Measurements from ENCODE around the gene JAZF1.

Gene JAZF1

DNA sequence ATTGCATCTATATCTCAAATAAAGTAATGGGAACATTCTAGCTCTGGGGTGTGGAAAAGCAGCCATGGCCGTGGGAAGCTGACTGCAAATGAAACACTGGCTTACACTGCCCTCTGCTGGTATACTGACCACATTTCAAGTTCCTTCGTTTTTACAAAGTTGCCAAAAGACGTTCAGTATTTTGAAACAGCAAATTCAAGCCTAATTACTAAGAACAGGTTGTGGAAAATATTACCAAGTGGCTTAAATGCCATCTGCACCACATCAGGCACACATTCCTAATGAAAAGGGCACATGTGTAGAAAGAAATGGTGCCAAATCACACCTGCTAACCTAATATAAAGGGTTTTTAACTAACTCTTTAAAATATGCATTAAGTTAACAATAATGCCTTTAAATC lies 83.9 kb downstream of the JAZF1 start:
- DNase-seq = peak; percentile 59

DNA sequence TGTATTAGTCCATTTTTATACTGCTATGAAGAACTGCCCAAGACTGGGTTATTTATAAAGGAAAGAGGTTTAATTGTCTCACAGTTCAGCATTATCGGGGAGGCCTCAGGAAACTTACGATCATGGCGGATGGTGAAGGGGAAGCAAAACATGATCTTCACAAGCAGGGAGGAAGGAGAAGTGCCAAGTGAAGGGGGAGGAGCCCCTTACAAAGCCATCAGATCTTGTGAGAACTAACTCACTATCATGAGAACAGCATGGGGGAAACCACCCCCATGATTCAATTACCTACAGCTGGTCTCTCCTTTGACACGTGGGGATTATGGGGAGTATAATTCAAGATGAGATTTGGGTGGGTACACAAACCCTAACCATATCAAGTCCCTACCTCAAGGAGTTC lies 85.4 kb downstream of the JAZF1 start:
- no peak for DNase-seq

DNA sequence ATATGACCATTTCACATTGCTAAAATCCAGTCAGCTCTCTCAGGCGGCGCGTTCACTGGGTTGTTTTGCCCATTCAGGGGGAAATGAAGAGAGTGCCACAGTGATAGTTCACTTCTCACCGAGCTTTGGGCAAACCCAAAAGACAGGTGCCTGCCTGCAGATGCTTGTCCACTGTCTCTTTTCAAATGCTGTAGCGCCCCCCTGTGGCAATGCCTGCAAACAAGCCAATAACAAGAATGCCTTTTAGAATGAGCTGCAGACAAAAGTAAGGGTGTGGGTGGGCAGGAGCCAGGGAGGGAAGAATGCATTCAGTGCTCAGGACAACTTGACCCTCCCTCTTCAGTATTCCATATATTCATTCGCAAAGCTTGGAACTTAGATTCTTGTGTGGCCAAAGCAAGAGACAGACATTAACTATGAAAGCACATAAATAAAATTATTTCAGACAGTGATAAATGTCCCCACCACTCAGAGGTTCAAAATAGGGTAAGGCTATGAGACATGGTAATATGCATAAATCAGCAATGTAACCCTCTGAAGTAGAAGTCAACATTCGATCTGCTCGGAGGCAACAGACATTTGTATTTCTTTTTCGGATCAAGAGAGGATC lies 86.9 kb downstream of the JAZF1 start:
- DNase-seq = peak; percentile 78

DNA sequence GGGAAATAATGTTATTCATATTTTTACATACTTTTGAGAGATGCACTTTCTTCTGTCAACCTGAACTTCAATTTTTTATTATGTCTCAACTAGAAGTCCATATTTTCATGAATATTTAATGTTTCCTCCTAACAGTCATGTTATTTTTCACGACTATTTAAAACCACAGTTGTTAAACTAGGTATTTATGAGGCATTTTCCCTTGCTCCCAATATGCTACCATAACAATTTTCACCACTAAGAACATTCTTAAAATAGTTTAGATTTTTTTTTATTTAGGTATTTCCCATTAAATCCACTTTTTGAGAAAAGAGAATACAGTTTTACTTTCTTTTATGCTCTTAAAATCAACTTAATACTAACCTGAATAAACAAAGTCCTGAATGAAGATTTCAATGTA lies 89.4 kb downstream of the JAZF1 start:
- no peak for DNase-seq

DNA sequence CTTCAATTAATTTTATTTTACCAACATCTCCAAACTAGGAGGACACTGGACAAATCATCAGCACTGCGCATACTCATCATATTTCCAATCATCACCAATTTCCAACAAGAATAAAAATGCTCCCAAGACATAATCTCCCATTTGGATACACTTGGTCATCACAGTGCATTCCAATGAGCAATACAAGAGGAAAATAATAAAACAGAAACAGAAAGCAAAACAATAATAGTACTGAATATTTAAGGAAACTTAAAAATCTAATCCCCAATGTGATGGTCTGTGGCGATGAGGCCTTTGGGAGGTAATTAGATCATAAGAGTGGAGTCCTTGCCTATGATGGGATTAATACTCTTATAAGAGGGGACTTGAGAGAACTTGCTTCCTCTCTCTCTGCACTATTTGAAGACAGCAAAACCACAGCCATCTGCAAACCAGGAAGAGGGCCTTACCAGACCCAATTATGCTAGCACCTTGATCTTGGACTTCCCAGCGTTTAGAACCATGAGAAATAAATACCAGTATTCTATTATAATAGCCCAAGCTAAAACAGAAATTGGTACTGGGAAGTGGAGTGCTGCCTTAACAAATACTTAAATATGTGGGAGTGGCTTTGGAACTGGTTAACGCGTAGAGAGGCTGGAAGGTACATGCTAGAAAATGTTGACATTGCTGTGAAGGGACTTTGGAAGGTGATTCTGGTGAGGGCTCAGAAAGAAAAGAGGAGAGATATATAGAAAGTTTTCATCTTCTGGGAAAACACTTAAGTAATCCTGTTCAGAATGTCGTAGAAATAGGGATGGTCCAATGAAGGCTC lies 91.5 kb downstream of the JAZF1 start:
- no peak for DNase-seq

DNA sequence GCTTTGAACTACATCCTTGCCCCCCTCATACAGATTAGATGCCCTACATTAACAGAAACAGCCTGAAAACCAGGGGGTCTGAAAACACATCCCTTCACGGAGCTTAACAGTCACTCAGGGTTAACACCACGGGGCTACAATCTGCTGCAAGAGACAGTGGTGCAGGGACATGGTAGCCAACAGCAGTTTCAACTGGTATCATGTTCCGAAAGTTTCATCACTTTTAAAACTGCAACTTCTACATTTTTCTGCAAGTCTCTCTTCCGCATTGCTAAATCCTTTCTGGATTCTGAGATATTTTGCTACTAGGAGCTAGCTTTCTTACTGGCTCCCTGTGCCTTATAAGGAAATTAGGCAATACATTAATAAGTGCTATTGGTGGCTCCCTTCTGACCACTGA lies 92.6 kb downstream of the JAZF1 start:
- DNase-seq = no peak

DNA sequence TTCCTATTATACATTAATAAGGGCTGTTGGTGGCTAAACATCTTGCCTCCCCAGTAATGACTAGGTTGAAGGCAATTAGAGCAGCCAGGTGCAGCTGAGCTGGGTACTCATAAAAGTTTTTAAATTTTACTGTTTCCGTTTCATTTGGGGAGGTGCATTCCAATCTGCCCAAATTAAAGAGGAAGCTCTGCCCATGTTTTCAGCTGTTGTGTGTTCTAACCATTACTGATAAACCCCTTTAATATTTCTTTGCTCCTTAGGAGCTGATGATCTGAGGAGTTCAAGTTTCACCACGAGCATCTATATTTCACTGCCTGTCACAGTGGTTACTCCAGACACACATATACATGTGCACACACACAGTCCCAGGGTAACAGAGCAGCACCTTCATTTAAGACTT lies 94.4 kb downstream of the JAZF1 start:
- DNase-seq = no peak

DNA sequence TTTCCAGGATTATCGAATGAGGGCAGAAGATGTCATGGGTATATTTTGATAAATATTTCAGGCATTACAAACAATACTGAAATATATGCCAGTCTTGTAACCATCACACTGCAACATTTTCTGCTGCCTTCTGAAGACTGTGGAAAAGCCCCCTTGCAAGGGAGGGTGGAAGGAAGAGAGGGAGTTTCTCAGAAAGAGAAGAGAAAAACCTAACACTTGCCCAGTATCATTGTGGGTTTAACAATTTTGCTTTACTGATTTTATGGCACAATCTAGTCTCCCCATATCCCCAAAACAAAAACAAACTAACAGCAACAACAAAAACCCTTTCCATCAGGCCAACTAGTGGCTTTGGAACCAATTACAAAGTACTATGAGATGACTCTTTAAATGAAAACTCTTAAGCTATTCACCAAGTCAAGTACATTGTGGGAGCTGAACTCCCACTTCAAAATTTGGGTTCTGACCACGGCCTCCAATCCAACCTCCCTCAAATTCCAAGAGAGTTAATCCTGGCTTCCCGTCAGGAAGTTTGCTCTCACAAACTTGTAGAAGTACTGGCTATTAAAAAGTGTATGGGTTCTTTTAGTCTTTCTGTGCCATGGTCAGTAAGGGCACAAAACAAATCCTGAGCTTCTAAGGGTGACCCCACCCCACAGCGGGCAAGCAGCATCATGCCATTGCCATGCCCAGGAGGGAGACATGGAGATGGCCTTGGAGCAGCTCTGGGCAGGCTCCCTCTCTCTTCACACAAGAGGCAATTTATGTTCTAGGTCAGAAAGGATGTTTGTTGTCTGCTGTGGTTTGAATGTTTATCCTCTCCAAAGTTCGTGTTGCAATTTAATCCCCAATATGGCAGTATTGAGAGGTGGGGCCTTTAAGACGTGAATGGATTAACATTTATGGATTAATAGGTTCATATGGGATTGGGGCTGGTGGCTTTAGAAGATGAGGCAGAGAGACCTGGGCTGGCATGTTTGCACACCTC lies 96.3 kb downstream of the JAZF1 start:
- DNase-seq = no peak

DNA sequence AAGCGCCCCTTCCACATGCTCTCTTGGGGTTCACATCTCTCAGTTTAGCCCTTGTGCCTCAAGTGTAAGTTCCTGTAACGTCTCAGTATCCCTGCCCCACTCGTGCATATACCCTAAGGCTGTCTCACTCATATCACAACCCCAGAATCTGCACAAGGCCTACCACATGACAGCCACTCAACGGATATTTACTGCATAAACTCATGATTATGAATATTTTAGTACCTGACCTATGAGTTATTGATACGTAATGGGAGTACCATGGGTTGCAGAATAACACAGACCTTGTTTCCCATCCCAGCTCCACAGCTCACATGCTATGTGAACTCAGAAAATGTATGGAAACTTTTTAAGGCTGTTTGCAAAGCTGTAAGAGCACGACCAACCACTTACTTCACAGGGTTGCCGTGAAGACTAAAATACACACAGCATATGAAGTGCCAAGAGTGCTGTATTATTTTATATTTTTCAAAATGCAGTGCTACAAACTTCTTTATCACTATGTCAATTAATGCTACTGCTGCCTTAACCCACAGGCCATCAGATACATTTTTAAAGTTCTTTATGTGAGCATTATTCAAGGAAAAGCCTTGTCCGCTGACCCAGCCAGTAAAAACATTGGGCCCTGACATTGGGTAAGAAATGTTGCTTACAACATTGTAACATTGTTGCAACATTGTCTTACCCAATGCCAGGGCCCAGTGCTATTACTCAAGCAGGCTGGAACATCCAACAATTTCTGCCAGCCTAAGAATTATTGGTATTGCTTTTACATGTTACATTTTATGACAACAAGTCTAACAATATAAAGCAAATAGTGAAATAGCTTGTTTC lies 97.2 kb downstream of the JAZF1 start:
- DNase-seq = no peak

DNA sequence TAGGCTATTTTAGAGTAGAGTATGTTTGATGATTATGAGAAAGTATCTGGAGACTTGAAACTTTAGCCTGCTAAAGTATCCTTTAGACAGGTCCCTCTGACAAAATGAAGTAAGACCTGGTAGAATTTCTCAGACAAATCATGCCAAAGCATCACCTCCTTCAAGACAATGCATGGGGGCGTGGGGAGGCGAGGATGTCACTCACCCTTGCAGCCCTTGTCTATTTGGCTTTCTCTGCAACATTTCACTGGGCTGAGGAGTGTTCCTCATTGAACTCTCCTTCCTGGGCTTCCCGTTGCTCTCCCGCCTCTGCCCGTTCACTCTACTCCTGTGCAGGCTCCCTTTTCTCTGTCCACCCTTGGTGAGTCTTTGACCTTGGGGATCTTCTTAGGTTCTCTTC lies 98.5 kb downstream of the JAZF1 start:
- no peak for DNase-seq

DNA sequence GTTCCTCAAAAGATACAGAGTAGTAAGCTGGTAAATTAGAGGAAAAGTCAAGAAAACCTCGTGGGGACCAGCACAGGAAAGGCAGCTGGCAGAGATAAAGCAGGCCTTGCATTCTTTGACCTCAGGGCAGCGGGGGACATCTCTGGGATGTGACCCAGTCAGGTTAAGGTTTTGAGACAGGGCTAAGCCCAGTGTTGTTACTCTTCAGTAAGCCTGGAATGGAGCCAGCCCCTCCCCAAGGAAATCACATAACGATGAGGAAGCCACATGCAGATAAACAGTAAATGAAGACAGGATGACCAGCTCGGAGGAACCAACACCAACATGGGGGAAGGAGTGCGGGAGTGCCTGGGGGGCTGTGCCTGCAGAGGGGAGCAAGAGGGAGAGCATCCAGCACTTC lies 99.6 kb downstream of the JAZF1 start:
- no peak for DNase-seq

DNA sequence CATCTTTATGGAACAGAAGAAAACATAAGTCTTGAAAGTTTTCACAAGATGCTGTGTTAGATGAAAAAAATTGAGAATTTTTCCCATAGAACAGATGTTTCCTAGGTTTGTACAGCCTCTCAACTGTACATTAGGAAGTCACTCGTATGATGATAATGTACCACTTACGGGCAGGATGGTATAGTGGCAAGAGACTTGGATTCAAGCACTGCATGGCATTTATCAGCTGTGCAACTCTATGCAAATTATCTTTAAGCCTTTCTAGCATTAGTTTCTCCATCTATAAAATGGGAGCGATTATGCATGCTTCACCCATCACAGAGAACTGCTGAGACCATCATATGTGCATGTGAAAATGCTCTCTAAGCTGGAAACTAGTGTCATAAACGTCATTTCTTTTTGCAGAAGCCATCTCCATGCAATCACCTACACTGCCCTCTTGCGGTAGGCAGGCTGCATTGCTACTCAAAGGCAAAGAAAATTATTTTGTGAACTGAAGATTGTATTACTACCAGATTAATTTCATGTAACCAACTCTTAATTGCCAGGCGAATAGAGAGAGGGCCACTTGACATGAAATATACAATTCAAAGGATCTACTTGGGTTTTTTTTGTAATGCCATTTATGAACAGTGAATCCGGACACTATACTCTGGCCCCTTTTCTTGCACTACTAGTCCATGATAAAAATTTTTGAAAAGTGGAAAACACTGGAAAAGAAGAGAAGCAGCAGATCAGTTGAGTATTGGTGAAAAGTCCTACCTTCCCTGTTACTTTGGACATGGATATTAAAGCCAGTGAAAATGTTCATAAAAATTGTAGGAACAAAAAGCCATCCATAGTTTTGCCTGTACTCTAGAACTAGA lies 102.3 kb downstream of the JAZF1 start:
- DNase-seq = peak; percentile 49

DNA sequence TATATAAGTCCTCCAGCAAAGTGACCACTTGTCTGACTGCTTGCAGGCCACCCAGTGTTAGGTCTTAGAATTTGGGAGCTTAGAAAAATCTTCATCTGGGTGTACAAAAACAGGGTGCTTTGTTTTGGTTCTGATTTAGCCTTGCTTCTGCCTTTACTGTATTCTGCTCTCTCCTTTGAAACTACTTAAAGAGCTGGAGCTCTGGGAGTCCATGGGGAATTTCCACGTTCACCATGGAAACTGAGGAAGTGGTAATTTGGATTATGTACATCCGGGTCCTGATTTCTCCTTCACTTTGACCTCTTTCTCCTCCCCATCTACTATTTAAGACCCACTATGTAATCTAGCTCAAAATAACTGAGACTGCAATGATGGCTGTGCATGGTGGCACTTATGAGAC lies 103.0 kb downstream of the JAZF1 start:
- peak; percentile 10 for DNase-seq

DNA sequence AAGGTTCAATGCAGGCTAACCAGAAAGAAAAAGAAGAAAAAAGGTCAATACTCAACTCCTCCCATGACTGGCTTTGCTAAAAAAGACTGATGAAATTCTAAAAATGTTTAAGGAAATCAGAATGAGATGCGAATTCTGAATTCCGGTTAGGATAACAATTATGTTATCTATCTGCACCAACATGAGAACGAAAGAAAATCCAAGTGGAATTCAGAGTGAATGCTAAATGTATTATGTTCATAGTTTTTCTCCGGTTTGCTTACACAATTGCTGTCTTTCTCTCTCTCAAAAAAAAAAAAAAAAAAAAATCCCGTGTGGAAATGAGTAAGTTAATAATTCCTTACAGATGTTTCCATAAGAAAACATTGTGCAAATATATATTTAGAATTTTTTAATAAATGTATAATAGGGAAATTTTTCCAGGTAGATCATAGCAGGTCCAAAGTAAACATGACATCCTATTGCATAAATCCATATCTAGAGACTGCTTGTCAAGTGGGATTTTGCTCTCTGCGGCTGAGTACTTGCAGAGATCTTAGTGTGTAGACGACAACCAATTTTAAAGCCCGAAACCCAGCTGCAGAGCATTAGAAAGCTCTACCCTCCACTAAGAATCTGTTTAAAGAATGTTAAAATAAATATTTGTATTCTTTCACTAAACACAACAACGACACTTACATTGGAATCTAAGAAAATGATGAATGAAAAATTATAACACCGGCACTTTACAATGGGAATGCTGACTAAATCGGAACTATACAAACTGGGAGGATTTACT lies 104.0 kb downstream of the JAZF1 start:
- peak; percentile 20 for DNase-seq

DNA sequence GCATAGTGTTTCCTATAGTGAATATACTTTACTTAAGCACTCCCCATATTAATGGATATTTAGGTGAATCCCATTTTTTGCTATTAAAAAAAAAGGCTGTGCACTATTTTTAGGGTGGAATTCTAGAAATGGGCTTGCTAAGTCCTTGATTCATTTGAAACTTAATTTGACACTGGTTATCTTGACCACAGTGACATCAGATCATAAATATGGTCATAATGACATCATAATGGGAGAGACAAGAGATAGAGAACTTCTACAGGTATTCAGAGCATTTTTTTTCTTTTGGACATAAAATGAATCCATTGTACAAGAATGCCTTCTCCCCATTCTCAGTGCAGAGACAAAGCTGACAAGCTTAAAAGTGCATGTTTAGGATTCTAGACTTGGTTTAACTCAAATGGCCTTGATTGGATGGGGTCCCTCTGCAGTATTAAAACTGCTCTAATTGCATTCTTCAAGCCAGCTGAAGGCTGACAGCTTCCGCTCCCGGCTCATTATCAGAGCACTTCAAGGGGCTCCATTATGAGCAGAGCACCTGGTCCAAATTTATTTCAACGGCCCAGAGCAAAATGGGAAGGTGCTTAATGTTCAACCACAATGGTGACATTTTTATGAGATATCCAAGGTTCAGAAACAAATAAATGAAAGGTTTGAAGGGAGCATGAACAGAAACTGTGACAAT lies 104.8 kb downstream of the JAZF1 start:
- peak; percentile 87 for DNase-seq

DNA sequence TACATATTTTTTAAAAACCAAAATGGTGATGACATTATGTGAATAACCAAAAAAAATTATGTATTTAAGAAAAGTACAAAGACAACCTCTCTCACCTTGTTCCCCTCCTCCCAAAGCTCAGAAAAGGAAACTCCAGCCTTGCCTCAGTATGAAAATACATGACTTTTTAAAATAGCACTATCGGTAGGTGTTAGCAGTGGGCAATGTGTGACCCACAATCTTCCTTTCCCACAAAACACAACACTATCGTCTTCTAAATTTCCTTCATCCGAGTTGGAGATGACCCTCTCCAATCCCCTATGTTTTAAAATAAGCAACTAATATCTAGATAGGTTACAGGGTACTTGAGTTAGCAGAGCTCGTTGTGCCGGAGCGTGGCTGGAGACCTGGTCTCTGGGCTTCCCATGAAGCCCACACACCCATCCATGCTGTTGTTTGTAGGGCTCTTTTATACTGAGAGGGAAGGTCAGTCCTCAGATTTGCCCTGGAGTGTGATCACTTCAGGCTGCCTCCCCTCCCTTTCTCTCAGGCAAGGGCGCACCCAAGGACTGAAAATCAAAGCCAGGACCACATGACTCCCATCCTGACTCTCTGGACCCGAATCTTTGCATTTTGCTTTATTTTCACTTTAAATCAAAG lies 107.6 kb downstream of the JAZF1 start:
- DNase-seq = no peak

DNA sequence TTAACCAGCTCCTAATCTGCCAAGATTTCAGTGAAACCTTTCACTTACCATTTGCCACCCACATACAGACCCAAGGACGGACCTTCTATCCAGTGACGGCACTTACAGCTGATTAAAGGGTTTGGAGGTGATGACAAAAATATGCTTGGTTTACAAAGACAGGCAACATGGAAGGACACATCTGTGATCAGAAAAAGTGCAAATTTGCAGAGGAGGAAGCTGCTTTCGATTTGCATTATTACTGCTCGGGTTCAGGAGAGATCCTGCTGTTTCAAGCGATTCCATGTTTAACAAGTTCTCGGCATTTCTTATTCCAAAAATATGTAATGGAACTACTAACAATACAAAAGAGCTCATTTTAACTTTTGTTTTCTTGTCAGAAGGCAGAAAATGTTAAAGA lies 109.0 kb downstream of the JAZF1 start:
- DNase-seq = no peak

DNA sequence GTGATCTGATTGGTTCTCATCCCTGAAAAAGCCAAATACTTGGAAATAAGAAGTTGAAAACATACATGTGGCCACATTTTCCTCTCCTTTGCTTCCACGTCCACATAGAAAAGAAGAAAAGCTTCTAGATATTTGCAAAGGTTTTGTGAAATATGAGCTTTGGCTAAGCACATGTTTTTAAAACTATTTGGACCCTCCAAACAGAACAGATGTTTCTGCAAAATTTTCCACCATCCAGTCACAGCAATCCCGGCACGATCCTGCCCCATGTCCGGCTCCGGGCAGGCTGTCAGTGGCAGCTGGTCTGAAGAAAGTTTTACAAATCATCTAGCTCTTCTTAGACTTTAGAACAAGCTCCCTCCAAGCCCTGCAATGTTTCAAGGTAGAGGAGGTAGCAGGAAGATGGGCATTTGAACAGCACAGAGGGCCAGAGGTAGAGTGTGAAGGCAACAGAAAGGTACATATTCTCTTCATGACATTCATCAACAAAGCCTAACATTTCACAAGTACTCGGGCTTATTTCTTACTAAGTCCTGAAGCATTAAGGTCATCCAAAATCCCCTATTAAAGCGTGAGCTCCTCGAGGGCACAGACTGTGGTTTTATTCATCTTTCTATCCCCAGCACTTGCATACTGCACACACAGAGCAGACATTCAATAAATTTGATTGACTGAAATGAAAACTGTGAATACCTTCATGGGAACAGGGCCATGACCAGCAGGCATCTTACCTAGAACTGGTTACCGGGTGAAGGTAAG lies 110.1 kb downstream of the JAZF1 start:
- no peak for DNase-seq

DNA sequence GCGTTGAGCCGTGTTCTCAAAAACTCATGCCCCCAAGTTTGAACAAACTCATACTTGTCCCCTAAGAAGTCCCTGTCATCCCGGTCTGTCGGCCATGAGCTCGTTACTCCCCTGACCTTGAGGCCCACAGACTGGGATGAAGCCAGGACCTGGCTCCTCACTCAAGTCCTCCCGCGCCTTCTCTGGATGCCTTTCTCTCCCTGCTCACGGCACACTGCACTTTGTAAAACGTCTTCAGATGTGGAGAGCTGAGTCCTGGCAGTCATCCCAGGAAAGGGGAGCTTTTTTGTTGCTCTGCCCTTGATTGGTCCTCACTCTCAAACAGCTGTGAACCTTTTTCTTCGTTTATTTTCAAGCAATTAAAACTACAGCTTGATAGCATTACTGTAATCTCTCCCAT lies 110.8 kb downstream of the JAZF1 start:
- peak; percentile 59 for DNase-seq

Measured in NCI-H1092 (cell line).